HG03575 (cell line): ENCODE data around the gene ARHGEF11.
"Not testable (repeated sequence)": the region's sequence is repeated elsewhere in the genome, so short reads cannot be mapped to it uniquely, and the experiment has no call there.

Source experiments
- ATAC-seq: cut with Tn5 transposase; IDR thresholded peaks from one replicate; pipeline ENCODE4 v1.9.1; 2021; ENCODE audit not compliant: unreplicated experiment, insufficient number of reproducible peaks, low FRiP score; ENCODE audit errors: extremely low read depth

The ARHGEF11 gene

GRCh38 chr1:157056269-157056668 is 10.7 kb upstream of the ARHGEF11 start:
- ATAC-seq = no peak

- ATAC-seq = not testable (repeated sequence)
Observed at GRCh38 chr1:157055729-157056128, 10.2 kb upstream of the ARHGEF11 start.

- no peak for ATAC-seq
Observed at GRCh38 chr1:157050836-157051235, 5.3 kb upstream of the ARHGEF11 start.

DNA sequence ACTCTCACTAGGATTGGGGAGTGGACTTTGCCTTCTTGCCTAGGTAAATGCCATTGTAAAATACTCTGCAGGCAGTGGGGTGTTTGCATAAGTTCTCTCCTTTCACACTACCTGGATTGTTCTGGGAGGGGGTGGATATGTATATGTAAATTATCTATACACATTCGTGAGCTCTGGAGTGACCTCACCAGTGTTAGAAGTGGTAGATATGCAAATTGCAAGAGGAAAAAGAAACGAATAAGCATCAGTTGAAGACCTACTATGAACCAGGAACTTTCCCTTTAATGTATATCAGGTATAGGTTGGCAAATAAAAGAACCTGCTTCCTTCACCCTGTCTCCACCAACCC is 1.5 kb upstream of the ARHGEF11 start:
- no peak for ATAC-seq

DNA sequence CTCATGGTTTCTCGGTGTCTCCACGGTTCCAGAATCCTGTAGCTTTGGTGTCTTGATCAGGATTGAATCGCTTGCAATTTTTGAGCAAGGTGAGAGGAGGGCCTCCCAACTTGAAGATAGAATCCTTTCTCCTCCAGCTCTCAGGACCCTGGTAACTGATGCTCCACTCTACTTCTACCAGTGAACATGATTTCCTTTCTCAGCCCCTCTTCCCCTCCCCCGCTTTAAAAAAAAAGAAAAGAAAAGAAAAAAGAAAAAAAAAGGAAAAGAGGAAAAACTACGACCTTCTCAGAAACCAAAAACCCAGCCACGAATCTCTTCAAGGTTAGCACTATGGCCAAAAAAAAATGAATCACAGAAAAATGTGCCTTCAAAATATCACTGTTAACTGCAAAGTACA is 1.2 kb downstream of the ARHGEF11 start:
- ATAC-seq = no peak

DNA sequence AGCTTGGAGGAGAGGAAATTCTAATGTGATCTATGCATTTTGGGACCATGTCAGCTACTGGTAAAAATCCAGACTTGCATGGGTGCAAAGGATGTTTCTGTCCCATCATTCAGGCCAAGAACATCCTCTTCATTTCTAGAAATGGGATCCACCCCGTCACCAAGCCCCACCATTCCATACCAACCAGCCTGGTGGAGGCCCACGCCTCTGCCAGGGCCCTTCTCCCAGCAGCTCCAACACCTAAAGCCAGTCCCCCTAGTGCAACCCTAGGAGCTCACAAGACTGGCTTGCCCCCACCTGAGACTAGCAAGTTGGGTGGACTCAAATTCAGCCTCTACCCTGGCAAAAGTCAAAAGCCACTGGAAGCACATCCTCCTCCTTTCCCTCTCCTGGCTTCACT is 1.9 kb downstream of the ARHGEF11 start:
- ATAC-seq = no peak

DNA sequence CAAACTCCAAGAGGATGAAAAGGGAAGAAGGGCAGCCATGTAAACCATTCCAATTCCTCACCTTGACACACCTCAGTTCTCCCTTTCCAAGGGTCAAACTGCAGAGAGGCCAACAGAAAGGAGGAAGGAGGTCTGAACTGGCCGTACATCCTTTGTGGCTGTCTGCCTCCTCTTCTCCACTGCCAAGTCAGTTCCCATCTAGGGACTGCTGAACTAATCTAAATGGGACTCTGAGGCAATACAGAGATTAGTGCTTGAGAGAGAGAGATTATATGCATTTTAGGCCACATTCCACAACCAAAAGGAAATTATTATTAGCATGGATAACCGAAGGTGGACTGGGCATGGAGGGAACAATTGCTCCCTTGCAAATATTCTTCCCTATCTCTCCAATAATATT is 2.7 kb downstream of the ARHGEF11 start:
- ATAC-seq = no peak

GRCh38 chr1:157040802-157041201 is 4.7 kb downstream of the ARHGEF11 start:
- ATAC-seq = no peak

DNA sequence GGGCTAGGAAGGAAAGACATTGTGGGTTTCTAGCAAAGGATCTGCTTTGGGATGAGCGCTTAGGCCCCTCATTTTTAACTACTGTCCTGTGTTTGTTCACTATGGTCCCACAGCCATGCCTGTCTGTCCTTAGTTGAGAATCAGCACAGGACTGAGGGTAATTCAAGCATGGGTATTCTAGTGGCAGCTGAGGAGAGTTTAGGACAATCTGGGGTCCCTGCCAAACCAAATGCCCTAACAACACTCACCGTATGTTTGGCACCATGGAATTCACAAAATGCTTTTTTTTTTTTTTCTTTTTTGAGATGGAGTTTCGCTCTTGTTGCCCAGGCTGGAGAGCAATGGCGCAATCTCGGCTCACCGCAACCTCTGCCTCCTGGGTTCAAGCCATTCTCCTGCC is 10.4 kb downstream of the ARHGEF11 start:
- no peak for ATAC-seq

DNA sequence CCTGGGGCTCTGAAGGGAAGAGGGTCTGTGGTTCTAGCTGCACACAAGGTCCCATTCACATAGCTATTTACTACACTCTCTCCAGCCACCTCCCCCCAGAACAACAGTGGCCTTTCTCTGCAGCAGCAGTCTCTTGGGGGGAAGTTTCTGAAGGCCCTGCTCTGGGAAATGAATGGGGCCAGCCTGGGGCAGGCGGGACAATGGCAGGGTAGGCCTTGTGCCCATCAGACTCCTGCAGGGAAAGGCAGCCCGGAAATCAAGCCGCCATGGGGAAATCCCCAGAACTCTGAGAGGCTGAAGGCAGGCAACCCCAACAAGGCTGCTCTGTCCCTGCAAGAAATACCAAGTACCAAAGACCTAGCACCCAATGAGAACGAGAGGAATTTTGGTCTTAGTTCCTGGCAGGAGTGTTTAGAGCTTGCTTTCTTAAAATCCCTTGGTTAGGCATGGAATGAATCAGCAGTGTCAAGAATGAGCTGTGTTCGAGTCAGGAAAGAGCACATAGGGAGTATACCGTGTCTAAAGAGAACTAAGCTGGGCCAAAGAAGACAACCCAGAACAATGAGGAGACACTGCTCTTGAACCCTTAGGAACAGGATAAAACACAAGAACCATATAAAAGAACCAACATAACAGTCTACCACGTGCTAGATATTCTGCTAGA is 11.3 kb downstream of the ARHGEF11 start:
- ATAC-seq = no peak

GRCh38 chr1:157033357-157033876 is 12.1 kb downstream of the ARHGEF11 start:
- ATAC-seq = no peak

DNA sequence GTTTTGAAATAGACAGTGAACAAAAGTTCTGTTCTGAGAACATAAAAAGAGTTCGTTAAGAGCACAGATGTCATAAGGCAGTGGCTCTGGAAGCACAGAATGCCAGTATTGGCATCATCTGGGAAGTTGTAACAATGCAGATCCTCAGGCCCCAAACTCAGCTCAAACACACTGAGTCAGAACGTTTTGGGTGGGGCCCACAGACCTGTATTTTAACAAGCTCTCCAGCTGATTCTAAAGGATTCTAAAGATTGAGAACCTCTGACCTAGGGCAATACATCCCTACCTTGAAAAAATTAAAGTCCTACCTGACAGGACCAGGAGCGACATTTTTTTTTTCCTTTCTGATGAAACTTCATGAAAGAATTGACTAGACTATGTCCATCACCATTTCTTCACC is 13.2 kb downstream of the ARHGEF11 start:
- no peak for ATAC-seq

GRCh38 chr1:157030728-157031127 is 14.8 kb downstream of the ARHGEF11 start:
- ATAC-seq = no peak

- no peak for ATAC-seq
Observed at GRCh38 chr1:157028674-157029073, 16.9 kb downstream of the ARHGEF11 start.

GRCh38 chr1:157025856-157026255 is 19.7 kb downstream of the ARHGEF11 start:
- ATAC-seq = no peak

DNA sequence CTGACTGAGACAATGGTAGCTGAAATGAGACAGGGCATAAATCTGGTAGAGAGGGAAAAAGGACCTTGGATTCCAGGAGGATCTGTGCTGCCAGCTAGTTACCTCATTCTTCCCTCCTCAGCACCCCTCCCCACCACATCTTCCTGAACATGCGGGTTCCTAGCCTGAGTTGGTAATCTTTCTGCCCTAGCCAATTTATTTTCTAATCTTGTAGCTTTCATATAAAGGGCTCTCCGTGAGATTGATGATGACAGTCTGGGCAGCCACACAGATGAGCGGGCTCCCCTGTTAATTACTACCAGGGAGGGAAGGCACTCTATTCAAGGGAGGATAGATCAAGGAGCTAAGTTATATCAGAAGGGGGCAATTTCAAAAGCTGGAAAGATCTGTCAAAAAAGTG is 20.2 kb downstream of the ARHGEF11 start:
- no peak for ATAC-seq

DNA sequence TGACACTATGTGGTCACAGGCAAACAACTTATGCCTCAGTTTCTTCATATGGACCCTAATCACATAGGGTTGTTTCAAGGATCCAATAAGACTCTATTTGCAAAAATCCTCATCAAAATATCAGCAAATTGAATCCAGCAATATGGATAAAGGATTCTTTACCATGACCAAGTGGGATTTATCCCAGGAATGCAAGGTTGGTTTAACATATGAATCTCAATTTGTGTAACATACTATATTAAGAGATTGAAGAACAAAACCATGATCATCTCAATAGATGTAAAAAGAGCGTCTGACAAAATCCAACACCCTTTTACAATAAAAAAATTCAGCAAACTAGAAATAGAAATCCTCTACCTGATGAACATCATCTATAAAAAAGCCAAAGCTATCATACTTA is 23.9 kb downstream of the ARHGEF11 start:
- no peak for ATAC-seq

- no peak for ATAC-seq
Observed at GRCh38 chr1:157019457-157019856, 26.1 kb downstream of the ARHGEF11 start.

GRCh38 chr1:157011845-157012244 is 33.7 kb downstream of the ARHGEF11 start:
- ATAC-seq = no peak

DNA sequence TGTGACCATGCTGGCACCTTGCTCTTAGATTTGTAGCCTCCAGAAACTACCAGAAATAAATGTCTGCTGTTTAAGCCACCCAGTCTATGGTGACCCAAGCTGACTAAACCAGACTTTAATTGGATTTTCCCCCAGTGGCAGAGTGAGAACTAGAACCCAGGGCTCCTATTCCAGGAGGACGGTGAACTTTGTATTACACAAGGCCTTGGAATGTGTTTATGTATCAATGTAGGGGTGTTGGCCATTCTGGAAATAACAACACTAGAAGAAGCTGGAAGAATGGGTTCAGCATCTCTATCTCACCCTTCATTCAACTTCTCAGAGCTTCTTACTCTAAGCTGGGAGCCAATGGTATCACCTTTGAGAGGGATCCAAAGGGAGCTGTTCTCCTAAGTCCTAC is 37.0 kb downstream of the ARHGEF11 start:
- ATAC-seq = no peak

DNA sequence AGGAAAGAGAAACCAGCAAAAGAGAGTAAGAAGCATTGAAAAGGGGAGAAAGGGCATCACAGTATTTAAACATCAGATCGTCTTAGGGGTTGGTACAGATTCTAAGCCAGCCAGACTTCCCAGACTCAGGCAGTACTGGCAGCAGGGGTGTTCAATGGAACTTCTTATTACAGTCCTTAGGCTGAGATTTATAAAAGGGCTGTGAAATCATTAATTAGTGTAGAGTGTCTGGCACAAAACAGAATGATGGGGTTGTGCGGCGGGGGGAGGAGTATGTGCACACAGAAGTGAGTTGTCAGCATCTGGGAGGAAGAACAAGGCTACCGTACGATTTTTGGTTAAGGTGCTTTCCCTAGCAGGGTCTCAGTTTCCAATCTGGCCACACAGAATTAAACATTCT is 38.2 kb downstream of the ARHGEF11 start:
- ATAC-seq = no peak
